Hepatocyte (in vitro differentiated cells): ENCODE measurements around the gene PPME1.

Experiments
- CTCF ChIP-seq: fragments of 200-600 bp; sonication (generic); IDR thresholded peaks from 2 replicates; pipeline ENCODE4 v1.5.1; 2016; ENCODE audit warnings: antibody characterized with exemption, mild to moderate bottlenecking; ENCODE audit not compliant: poor library complexity
- EZH2 ChIP-seq: fragments of 200-600 bp; sonication (generic); IDR thresholded peaks from 2 replicates; pipeline ENCODE4 v1.6.1; 2016; ENCODE audit warnings: antibody characterized with exemption, mild to moderate bottlenecking, borderline replicate concordance
- EZH2phosphoT487 ChIP-seq: fragments of 200-600 bp; sonication (generic); IDR thresholded peaks from one replicate; pipeline ENCODE4 v1.6.1; 2018; ENCODE audit warnings: antibody characterized with exemption, mild to moderate bottlenecking, low read depth, moderate library complexity; ENCODE audit not compliant: unreplicated experiment, severe bottlenecking

DNA sequence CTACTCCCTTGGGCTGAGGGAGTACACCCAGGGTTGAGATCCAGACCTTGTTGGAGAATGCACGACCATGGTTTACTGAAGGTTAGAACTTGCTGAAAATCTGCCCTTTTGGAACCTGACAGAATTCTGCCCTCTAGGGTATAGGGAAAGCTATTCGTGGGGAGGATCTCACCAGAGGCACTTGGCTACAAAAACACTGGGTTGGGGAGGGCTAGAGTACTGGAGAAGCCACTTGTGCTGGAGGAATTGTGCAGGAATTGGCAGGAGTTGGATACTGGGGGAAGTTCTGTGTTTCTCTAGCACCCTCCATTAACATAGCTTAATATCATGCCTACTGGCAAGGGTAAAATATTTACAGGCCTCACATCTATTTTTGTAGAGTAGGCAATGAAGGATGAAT, 55.8 kb downstream of the PPME1 start:
- TF ChIP-seq CTCF = no peak
- TF ChIP-seq EZH2phosphoT487 = no peak
- TF ChIP-seq EZH2 = no peak
